Measurements from ENCODE around the gene CALCA.
"Not testable (repeated sequence)": the region's sequence is repeated elsewhere in the genome, so short reads cannot be mapped to it uniquely, and the experiment has no call there.

CALCA gene

GRCh38 chr11:14971865-14972580 lies at the start of gene CALCA:
TSS of gene CALCA (minus strand) at chr11:14972351. CDS start at chr11:14971192, 1,159 bp downstream.
- no peak for DNase-seq

GRCh38 chr11:15016200-15016599 lies 44.0 kb upstream of the CALCA start:
- no peak for DNase-seq

GRCh38 chr11:15011776-15012345 lies 39.7 kb upstream of the CALCA start:
- no peak for DNase-seq

- no peak for DNase-seq
Observed at GRCh38 chr11:15010865-15011264, 38.7 kb upstream of the CALCA start.

- peak; percentile 2 for DNase-seq
Observed at GRCh38 chr11:15006139-15006759, 34.1 kb upstream of the CALCA start.

- not testable (repeated sequence) for DNase-seq
Observed at GRCh38 chr11:14988133-14988532, 16.0 kb upstream of the CALCA start.

- no peak for DNase-seq
Observed at GRCh38 chr11:14981507-14981906, 9.4 kb upstream of the CALCA start.

- DNase-seq = no peak
Observed at GRCh38 chr11:14980854-14981253, 8.7 kb upstream of the CALCA start.

GRCh38 chr11:14977101-14977880 lies 5.1 kb upstream of the CALCA start:
- no peak for DNase-seq

GRCh38 chr11:14975252-14975587 lies 3.1 kb upstream of the CALCA start:
- no peak for DNase-seq

- DNase-seq = peak; percentile 2
Observed at GRCh38 chr11:14974515-14975251, 2.5 kb upstream of the CALCA start.

- no peak for DNase-seq
Observed at GRCh38 chr11:14973621-14974514, 1.7 kb upstream of the CALCA start.

- DNase-seq = no peak
Observed at GRCh38 chr11:14972581-14973495, 687 bp upstream of the CALCA start.

- DNase-seq = no peak
Observed at GRCh38 chr11:14969901-14970323, 2.2 kb downstream of the CALCA start.

- no peak for DNase-seq
Observed at GRCh38 chr11:14967581-14968243, 4.4 kb downstream of the CALCA start.

GRCh38 chr11:14956111-14956510 lies 16.0 kb downstream of the CALCA start:
- no peak for DNase-seq

- no peak for DNase-seq
Observed at GRCh38 chr11:14954581-14954980, 17.6 kb downstream of the CALCA start.

GRCh38 chr11:14953904-14954303 lies 18.2 kb downstream of the CALCA start:
- DNase-seq = no peak

- no peak for DNase-seq
Observed at GRCh38 chr11:14949437-14950147, 22.6 kb downstream of the CALCA start.

All from DMS 273 treated with DMSO at 0.1 percent for 48 hours (cell line).